ENCODE results near the gene FAM181B. TPM values are rescaled to one million over a fixed set of nuclear protein-coding genes. Genes with fewer than 3 reads are reported as not detected.
"Not testable (repeated sequence)": the region's sequence is repeated elsewhere in the genome, so short reads cannot be mapped to it uniquely, and the experiment has no call there.

FAM181B gene
- total RNA-seq, 1 experiment from 2014 or later = not detected

- DNase-seq (ENCODE audit: low spot score) = no peak
Observed at GRCh38 chr11:82732734-82733443, 775 bp downstream of the FAM181B start.

GRCh38 chr11:82732348-82732733 lies 1.3 kb downstream of the FAM181B start:
- DNase-seq (ENCODE audit: low spot score) = no peak

DNA sequence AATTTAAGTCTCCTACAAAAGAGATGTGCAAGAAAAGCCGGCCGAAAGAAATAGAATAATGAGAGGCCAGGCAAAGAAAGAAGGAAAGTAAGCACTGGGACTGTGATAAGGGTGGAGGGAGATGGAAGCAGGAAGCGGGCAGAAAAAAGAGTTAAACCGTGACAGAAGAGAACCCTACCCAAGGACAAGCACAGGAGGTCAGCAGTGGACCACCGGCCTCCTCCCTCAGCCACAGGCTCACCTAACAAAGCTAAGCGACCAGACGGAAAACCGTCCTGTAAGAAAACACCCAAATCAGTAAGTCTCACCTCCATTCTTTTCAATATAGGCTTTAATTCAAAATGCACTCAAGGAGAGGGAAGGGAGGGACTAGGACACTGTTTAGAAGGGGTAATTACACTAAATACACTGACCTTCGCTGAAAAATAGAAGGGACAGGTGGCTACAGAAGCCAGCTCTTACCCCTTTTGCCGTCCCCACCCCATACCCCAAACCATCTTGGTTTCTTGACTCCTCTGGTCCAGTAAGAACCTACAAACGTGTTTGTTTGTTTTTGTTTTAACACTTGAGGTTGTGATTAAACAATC lies 1.9 kb downstream of the FAM181B start:
- no peak for DNase-seq (ENCODE audit: low spot score)

- no peak for DNase-seq (ENCODE audit: low spot score)
Observed at GRCh38 chr11:82730754-82731153, 2.9 kb downstream of the FAM181B start.

GRCh38 chr11:82730286-82730685 lies 3.4 kb downstream of the FAM181B start:
- DNase-seq (ENCODE audit: low spot score) = no peak

- DNase-seq (ENCODE audit: low spot score) = no peak
Observed at GRCh38 chr11:82724026-82724425, 9.6 kb downstream of the FAM181B start.

DNA sequence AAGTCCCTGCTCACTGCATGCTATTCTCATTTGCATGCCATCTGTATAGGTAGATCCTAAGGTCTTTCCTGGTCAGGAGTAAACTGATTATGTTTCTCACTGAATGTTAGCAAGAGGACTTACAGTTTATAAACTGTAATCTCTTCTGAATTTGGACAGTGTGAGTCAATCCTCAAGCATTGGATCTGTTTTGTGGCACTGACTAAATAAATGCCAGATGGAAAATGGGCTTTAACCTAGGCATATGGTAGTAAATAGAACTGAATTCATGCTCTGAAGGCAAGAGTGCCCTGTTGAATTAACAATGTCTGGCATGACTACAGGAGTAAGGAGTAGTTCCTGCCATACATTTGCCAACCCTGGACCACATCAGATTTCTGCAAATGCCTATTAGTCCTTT lies 11.4 kb downstream of the FAM181B start:
- DNase-seq (ENCODE audit: low spot score) = no peak

DNA sequence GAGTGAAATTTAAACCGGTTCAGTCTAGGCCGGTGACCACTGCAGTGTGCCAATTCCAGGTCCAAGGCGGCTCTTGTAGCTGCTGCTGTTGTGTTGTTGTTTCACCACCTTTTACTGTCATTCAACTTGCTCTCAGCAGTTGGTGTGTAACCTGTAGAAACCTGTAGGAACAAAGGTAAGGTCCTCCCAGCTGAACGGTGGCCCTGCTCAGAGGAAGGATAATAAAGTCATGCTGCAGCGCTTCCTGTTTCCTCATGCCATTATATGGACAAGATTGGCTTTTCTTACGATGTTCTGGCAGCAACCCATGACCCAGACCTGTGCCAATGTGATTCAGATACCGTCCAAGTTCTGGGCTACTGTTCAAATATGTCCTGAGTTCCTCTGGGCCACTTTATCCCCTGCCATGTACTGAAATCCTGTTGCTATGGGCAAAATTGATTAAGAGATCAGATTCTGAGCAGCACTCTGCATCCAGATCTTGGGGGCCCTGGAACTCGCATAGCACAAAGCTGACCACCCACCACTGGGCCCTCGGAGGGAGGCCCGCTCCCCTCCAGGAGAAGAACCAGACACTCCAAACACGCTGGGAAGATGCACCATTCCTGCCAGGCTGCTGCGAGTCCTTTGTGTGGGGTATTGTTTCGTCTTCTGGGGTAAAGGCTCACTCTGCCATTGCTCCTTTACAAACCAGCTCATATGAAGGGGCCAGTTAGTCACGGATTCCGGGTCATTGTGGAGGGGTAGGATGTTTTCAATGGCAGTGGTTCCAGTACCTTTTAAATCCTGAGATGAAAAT lies 13.2 kb downstream of the FAM181B start:
- no peak for DNase-seq (ENCODE audit: low spot score)

- DNase-seq (ENCODE audit: low spot score) = no peak
Observed at GRCh38 chr11:82719361-82720105, 14.1 kb downstream of the FAM181B start.

DNA sequence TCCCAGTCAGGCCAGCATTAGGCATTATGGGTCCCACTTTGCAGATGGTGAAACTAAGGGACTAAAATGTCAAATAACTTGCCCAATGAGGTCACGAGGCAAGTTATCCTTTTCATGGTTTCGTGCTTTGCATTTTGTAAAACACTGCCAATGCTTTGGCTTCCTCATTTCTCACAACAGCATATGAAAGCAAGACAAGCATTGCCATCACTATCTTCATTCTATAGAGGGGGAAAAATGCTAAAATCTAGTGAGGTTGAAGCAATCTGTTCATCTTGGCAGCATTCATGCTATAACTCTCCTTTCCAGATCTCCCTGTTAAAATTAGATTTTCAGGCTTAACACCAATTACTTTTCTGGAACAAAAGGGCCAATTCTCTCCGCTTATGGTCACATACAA lies 14.8 kb downstream of the FAM181B start:
- no peak for DNase-seq (ENCODE audit: low spot score)

DNA sequence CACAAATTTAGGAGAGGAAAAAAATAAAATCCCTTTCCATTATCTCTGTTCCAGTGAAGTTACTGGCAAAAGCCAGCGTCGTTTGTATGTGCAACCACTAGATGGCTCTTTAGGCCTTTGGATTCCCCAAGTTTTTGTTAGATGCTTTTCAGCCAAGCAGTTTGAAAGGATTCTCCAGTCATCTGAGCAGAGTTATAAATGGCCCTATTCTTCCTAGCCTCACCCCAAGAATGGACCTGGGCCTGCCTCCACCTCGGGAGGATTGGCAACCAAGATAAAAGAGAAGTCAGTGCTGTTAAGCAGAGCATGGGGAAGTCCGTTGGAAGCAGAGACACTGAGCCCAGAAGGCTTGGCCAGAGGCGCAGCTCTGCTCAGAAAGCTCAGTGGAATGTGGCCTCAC lies 15.4 kb downstream of the FAM181B start:
- peak; percentile 38 for DNase-seq (ENCODE audit: low spot score)

DNA sequence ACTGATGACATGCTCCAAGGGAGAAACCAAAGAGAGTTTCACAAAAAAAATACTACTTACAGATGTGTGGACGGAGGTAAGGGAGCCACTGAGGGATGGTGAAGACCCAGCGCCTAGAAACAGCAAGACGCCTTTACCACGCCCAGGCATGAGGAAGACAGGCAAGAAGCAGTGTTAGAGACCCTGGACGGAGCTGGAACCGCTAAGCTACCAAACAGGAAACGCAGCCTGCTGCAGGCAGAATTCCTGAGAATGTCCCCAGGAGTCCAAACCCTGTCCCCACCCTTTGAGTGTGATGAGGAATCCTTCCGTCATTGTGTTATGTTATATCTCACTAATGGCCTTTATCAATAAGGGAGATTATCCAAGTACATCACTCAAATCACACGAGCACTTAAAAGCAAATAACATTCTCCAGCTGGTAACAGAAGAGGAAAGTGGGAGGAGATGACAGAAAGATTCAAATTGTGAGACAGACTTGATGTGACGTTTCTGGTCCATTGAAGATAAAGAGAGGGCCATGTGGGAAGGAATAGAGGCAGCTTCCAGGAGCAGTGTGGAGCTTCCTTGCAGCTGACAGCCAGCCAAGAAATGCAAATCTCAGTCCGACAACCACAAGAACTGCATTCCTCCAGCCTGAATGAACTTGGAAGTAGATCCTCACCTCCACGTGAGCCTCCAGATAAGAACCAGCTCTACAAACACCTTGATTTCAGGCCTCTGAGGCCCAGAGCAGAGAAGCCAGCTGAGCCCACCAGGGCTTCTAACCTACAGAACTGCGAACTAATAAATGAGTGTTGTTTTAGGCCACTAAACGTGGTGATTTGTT lies 19.1 kb downstream of the FAM181B start:
- DNase-seq (ENCODE audit: low spot score) = no peak

DNA sequence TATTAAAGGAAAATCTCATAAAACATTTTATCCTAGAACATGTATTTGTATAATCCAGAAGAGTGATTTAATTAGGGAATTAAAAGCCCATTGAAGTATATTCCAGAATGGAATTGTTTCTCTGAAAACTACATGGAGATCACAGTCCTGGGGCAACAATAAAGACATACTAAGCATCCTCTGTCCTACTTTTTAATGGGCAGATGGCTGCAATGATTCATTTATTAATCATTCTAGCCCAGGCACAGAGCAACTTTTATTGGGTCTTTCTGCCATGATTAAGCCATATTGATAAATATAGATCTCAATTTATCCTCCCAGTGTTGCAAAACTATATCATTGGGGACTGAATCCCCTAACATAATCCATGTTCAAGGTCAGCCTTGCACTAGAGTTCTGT lies 22.0 kb downstream of the FAM181B start:
- DNase-seq (ENCODE audit: low spot score) = no peak

DNA sequence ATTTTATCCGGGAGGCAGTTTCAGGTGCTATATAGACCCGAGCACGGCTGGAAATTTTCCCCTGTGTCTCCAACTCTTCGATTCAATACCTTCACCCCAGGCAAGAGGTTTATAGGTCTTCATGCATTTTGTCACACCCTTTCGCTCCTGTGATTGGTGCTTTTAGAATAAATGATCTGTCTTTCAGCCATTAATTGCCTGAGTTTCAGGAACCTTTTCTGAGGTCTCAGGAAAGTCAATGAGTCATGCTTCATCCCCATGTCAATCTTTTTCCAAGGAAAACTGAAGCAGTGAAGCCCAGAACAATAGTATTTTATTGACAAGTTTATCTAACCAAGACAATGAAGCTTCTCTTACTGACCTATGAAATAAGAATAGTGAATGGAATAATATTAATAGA lies 29.9 kb downstream of the FAM181B start:
- DNase-seq (ENCODE audit: low spot score) = no peak

DNA sequence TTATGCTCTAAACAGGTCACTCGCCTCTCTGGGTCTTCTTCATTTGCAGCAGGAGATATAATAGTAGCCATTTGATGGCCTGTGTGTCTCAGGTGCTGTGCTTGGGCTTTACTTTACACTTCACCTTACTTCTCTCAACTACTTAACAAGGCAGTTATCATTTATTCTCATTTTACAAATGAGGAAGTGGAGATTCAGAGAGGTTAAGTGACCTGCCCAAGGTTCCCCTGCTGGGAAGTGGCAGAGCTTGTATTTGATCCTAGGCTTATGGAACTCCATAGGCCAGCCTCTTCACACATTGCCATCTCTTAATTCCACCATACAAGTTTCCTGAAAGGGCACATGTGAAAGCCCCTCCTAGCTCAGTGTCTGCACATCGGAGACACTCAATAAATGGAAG lies 30.4 kb downstream of the FAM181B start:
- no peak for DNase-seq (ENCODE audit: low spot score)

DNA sequence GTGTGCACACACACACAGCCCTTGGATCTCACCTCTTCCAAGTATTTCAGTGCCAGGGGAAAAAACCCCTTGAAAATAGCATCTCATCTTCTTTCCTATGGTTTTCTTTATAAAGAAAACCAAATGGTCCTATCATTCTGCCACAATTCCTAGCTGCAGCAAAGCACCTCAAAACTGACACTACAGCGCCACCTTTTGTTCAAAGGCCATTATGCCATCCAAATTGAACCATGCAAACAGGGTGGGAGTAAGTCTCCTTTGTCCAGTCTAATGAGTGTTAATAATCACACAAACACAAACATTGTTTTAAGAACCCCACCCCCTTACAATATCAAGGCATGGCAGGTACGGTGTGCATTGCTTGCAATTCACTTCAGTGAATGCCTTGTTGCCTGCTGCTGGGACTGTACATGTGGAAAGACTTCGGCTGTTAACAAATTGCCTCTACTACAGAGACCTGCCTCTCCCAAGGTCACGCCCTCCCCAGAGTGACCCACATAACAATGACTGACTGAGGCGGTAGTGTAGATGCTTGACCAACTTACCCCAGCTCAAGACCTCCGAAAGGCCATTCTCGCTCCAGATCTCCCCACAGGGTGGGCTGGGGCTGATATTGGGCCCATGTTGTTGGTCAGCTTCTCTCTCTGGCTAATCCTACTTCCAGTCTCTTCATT lies 31.7 kb downstream of the FAM181B start:
- peak; percentile 35 for DNase-seq (ENCODE audit: low spot score)

- DNase-seq (ENCODE audit: low spot score) = no peak
Observed at GRCh38 chr11:82698576-82699352, 34.9 kb downstream of the FAM181B start.

GRCh38 chr11:82692981-82693380 lies 40.7 kb downstream of the FAM181B start:
- no peak for DNase-seq (ENCODE audit: low spot score)

- not testable (repeated sequence) for DNase-seq (ENCODE audit: low spot score)
Observed at GRCh38 chr11:82689347-82689746, 44.3 kb downstream of the FAM181B start.

DNA sequence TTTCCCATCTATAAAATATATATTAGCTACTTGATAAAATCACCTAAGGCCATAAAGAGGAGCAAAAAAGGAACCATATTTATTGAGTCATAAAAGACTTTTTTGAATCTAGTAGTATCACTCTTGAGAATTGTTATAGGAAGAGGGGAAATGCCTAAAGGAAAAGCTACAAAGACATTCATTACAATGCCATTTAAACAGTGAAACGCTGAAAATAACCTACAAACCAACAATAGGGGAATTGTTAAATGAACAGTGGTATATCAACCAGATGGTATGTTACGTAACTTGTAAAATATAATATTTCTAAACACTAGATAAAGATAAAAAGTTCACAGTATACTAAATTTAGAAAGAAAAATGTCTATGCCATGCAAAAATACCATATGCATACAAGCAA lies 47.5 kb downstream of the FAM181B start:
- no peak for DNase-seq (ENCODE audit: low spot score)
